Panc1 (cell line): ENCODE data around the gene TGDS. TPM values are rescaled to one million over a fixed set of nuclear protein-coding genes. Genes with fewer than 3 reads are reported as not detected.
A peak's percentile ranks its signal among the peaks of the same experiment; 100 is the strongest.

ENCODE experiments used
- ATAC-seq: fragments of 200-7000 bp; cut with Tn5 transposase; 2 replicates; pipeline ENCODE4 v1.9.1; 2020; ENCODE audit warnings: mild to moderate bottlenecking, moderate library complexity
- BruUV-seq: library from RNA; stranded (reverse); fragments of 400-500 nt; replicated peaks from 2 replicates; lab custom pipeline; 2021; lab: Mats Ljungman, UMichigan
- CTCF ChIA-PET: fragments of 300-600 bp; sonication (Branson Sonifier 250); formaldehyde crosslinking; loops from one replicate; lab custom pipeline; 2022; ENCODE audit warnings: antibody characterized with exemption; lab: Charles Lee
- POLR2A ChIA-PET: fragments of 300-600 bp; sonication (Branson Sonifier 250); formaldehyde crosslinking; loops from one replicate; lab custom pipeline; 2022; ENCODE audit warnings: antibody characterized with exemption; lab: Charles Lee
- DNase-seq: peaks from one replicate; pipeline ENCODE4 v3.0.0-alpha.2; 2010; ENCODE audit warnings: low read depth, low spot score
- H3K27ac ChIP-seq: 2 replicates; pipeline ENCODE4 v1.5.1; 2011; ENCODE audit warnings: mild to moderate bottlenecking, low read length, inconsistent platforms
- H3K27me3 ChIP-seq: fragments of 200-500 bp; sonication (Bioruptor generic); 2 replicates; pipeline ENCODE4 v1.6.0; 2014; ENCODE audit warnings: low read length, inconsistent platforms; ENCODE audit not compliant: control insufficient read depth, insufficient read depth
- H3K36me3 ChIP-seq: fragments of 200-500 bp; sonication (Bioruptor generic); 2 replicates; pipeline ENCODE4 v1.5.1; 2014; ENCODE audit warnings: inconsistent platforms, mild to moderate bottlenecking, low read length, moderate library complexity; ENCODE audit not compliant: control insufficient read depth, insufficient read depth
- H3K4me1 ChIP-seq: 2 replicates; pipeline ENCODE4 v1.5.1; 2011; ENCODE audit warnings: inconsistent platforms, mild to moderate bottlenecking, low read length, moderate library complexity; ENCODE audit not compliant: control insufficient read depth, insufficient read depth
- H3K4me3 ChIP-seq, 2 experiments: 2 replicates each; pipeline ENCODE4 v1.5.1; 2011 to 2012; ENCODE audit warnings: low read depth in 2 of 2, low read length in 2 of 2, mild to moderate bottlenecking in 2 of 2, inconsistent platforms in 1 of 2, moderate library complexity in 1 of 2
- H3K9me3 ChIP-seq: fragments of 200-500 bp; sonication (Bioruptor generic); 2 replicates; pipeline ENCODE4 v1.5.1; 2014; ENCODE audit warnings: low read depth, mild to moderate bottlenecking, inconsistent platforms, low read length, moderate library complexity; ENCODE audit not compliant: control insufficient read depth, insufficient read depth
- POLR2AphosphoS5 ChIP-seq: IDR thresholded peaks from 2 replicates; pipeline ENCODE4 v1.6.1; 2012; ENCODE audit warnings: mild to moderate bottlenecking, low read depth, low read length, moderate library complexity
- SIN3A ChIP-seq: IDR thresholded peaks from 2 replicates; pipeline ENCODE4 v1.6.1; 2012; ENCODE audit warnings: low read depth, mild to moderate bottlenecking, low read length, moderate library complexity, borderline replicate concordance; ENCODE audit not compliant: insufficient read depth
- TCF7L2 ChIP-seq: IDR thresholded peaks from 2 replicates; pipeline ENCODE4 v1.6.1; 2011; ENCODE audit warnings: mild to moderate bottlenecking, low read depth, low read length, inconsistent platforms
- in situ Hi-C: cut with HindIII; loops from 2 replicates; pipeline ENCODE4 v1.10.0; 2016; ENCODE audit warnings: low sequenced_read_pairs, low pct_unique_long_range_greater_than_20kb
- intact Hi-C: fragments of 100-400 bp; cut with micrococcal nuclease; formaldehyde crosslinking; loops from one replicate; pipeline ENCODE4 v1.10.0; 2022; ENCODE audit not compliant: unreplicated experiment
- total RNA-seq: library from RNA; stranded (reverse); gene quantifications from one replicate; pipeline ENCODE4 v1.2.1, GENCODE V29; 2021; ENCODE audit not compliant: unreplicated experiment
- TF ChIP-seq, protein P1 (sequence below): fragments of 450-650 bp; IDR thresholded peaks from 2 replicates; pipeline ENCODE4 v1.5.1; 2017; ENCODE audit warnings: mild to moderate bottlenecking
- TF ChIP-seq, protein P2 (sequence below), 2 experiments: IDR thresholded peaks; 2 replicates each; pipeline ENCODE4 v1.6.1; 2011 to 2012; ENCODE audit warnings: low read depth in 2 of 2, control low read depth in 1 of 2, low read length in 1 of 2, mild to moderate bottlenecking in 1 of 2, moderate library complexity in 1 of 2; ENCODE audit not compliant: insufficient read depth in 1 of 2

TGDS gene
- total RNA-seq, 1 experiment from 2014 or later: 7.9 TPM

DNA sequence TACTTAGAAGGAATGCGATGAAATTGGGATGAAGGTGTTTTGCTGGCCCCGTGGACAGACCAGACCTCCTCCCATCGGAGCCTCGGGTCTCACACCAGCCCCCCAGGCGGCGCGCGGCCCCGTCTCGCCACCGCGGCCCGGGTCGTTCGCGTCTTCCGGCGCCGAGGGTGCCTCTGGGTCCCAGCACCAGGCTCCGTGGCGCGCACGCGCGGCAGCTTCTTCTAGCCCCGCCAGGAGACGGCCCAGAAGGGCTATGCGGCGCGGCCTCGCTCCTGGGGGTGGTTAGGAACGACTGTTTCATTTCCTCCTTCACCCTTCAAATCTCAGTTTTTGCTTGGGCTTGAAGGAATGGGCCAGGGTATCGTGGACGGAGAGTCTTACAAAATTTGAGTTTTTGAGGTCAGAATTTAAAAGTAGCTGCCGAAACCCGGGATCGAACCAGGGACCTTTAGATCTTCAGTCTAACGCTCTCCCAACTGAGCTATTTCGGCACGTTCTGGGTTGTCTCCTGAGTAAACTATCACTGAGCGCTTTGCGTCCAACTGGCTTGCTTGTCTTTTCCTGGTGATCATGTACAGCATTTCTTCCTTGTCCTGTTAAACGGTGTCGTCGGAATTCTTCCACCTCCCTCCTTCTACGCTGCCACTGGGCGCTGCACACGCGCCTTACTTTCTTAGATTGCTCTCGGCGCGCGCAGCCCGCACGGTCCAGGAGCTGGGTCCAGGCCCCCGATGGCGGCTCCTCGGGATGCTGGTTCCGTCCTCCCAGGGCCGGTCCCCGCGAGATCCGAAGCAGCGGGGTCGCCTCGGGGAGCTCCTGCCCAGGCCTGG lies 46.5 kb downstream of the TGDS start:
- TSS peak; percentile 99 for BruUV-seq
- intact Hi-C loops: loop anchor here (10.0 kb wide), 1 partner anchor 115 kb away; no protein-coding TSS in a partner anchor

DNA sequence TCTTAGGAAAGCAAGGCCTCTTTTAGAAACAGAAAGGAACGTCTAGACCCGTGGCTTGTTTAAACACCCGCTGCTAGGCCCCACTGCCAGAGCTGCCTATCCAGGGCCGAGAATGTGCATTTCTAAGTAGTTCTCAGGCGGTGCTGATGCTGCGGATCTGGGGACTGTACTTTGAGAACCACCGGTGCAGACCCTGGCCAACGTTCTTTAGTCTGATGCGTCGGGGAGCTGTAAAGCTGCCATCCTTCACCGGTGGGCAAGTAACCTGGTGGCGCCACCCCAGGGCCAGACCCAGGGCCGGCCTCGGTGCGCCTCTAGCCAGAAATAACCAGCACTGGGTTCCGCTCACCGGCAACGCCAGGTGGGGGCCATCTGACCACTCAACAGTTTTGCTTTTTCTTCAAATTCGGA lies 47.1 kb downstream of the TGDS start:
- BruUV-seq: no TSS peak
- Histone ChIP-seq H3K27ac (peak overlapping the region; percentile 85), H3K36me3 (no peaks in the 10 kb centered on the region), H3K9me3 (no peaks in the 10 kb centered on the region), H3K4me1 (peaks cover 4% of the 10 kb centered on the region), H3K27me3 (no peaks in the 10 kb centered on the region), H3K4me3 (peak overlapping the region; percentile 62 to 75)
- DNase-seq: no peak
- TF ChIP-seq, protein P1, sequence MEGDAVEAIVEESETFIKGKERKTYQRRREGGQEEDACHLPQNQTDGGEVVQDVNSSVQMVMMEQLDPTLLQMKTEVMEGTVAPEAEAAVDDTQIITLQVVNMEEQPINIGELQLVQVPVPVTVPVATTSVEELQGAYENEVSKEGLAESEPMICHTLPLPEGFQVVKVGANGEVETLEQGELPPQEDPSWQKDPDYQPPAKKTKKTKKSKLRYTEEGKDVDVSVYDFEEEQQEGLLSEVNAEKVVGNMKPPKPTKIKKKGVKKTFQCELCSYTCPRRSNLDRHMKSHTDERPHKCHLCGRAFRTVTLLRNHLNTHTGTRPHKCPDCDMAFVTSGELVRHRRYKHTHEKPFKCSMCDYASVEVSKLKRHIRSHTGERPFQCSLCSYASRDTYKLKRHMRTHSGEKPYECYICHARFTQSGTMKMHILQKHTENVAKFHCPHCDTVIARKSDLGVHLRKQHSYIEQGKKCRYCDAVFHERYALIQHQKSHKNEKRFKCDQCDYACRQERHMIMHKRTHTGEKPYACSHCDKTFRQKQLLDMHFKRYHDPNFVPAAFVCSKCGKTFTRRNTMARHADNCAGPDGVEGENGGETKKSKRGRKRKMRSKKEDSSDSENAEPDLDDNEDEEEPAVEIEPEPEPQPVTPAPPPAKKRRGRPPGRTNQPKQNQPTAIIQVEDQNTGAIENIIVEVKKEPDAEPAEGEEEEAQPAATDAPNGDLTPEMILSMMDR: peak; percentile 36
- TF ChIP-seq POLR2AphosphoS5: no peak
- ChIA-PET POLR2A (no interaction called here), CTCF (no interaction called here)
- peak; percentile 75 for ATAC-seq
- in situ Hi-C loops: no loop called here
- intact Hi-C loops: loop anchor here (10.0 kb wide), 1 partner anchor 114 kb away; no protein-coding TSS in a partner anchor

More for the DNA sequence above, 46.5 kb downstream of the TGDS start:
- TF ChIP-seq TCF7L2 (no peak), POLR2AphosphoS5 (peak; percentile 9; the same call in 1 of the 2 replicates), SIN3A (0 out of 2 replicates have a peak, but pooled peaks have one; percentile 28)
- TF ChIP-seq, protein P1: peak; percentile 12; the same call in 1 of the 2 replicates
- TF ChIP-seq, protein P2, sequence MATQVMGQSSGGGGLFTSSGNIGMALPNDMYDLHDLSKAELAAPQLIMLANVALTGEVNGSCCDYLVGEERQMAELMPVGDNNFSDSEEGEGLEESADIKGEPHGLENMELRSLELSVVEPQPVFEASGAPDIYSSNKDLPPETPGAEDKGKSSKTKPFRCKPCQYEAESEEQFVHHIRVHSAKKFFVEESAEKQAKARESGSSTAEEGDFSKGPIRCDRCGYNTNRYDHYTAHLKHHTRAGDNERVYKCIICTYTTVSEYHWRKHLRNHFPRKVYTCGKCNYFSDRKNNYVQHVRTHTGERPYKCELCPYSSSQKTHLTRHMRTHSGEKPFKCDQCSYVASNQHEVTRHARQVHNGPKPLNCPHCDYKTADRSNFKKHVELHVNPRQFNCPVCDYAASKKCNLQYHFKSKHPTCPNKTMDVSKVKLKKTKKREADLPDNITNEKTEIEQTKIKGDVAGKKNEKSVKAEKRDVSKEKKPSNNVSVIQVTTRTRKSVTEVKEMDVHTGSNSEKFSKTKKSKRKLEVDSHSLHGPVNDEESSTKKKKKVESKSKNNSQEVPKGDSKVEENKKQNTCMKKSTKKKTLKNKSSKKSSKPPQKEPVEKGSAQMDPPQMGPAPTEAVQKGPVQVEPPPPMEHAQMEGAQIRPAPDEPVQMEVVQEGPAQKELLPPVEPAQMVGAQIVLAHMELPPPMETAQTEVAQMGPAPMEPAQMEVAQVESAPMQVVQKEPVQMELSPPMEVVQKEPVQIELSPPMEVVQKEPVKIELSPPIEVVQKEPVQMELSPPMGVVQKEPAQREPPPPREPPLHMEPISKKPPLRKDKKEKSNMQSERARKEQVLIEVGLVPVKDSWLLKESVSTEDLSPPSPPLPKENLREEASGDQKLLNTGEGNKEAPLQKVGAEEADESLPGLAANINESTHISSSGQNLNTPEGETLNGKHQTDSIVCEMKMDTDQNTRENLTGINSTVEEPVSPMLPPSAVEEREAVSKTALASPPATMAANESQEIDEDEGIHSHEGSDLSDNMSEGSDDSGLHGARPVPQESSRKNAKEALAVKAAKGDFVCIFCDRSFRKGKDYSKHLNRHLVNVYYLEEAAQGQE (IDR thresholded peaks at IDR 0.05; ENCODE audit: insufficient read depth in 1 of 2, low read depth in 2 of 2, low read length in 1 of 2): no peak
- in situ Hi-C loops: no loop called here
- ChIA-PET POLR2A (no interaction called here), CTCF (interaction anchor here (0.6 kb wide), 1 partner anchor 566 kb away, joined by 3 read pairs; no protein-coding TSS in a partner anchor)
- no peaks in the 10 kb centered on the region for H3K9me3 ChIP-seq
- peaks cover 4% of the 10 kb centered on the region for H3K4me1 ChIP-seq
- peak overlapping the region; percentile 62 to 75 for H3K4me3 ChIP-seq
- no peaks in the 10 kb centered on the region for H3K27me3 ChIP-seq
- no peaks in the 10 kb centered on the region for H3K36me3 ChIP-seq
- peak; percentile 92 for DNase-seq
- H3K27ac ChIP-seq: peak overlapping the region; percentile 85
- peak; percentile 96 for ATAC-seq
